KG1 (cell line): ENCODE results near the gene NT5C3A.
"Not testable (repeated sequence)": the region's sequence is repeated elsewhere in the genome, so short reads cannot be mapped to it uniquely, and the experiment has no call there.

Experiments
- DNase-seq: peaks from one replicate; lab custom pipeline; 2025; lab: John Stamatoyannopoulos, UW

Gene NT5C3A

GRCh38 chr7:33041631-33042428 is 20.7 kb downstream of the NT5C3A start:
- no peak for DNase-seq

- no peak for DNase-seq
These were observed 21.6 kb downstream of the NT5C3A start for GRCh38 chr7:33040803-33041516.

- no peak for DNase-seq
These were observed 22.7 kb downstream of the NT5C3A start for GRCh38 chr7:33039903-33040292.

GRCh38 chr7:33039257-33039902 is 23.2 kb downstream of the NT5C3A start:
- DNase-seq, result no peak

GRCh38 chr7:33038639-33039038 is 23.9 kb downstream of the NT5C3A start:
- DNase-seq, result no peak

- no peak for DNase-seq
These were observed 26.8 kb downstream of the NT5C3A start for GRCh38 chr7:33035776-33036175.

- DNase-seq, result no peak
These were observed 38.3 kb downstream of the NT5C3A start for GRCh38 chr7:33024189-33024757.

- DNase-seq, result no peak
These were observed 50.2 kb downstream of the NT5C3A start for GRCh38 chr7:33012364-33012763.

GRCh38 chr7:33009734-33010133 is 52.8 kb downstream of the NT5C3A start:
- no peak for DNase-seq

- DNase-seq, result not testable (repeated sequence)
These were observed 56.9 kb downstream of the NT5C3A start for GRCh38 chr7:33005690-33006089.

GRCh38 chr7:33005193-33005592 is 57.4 kb downstream of the NT5C3A start:
- DNase-seq, result not testable (repeated sequence)

GRCh38 chr7:33004104-33004616 is 58.4 kb downstream of the NT5C3A start:
- not testable (repeated sequence) for DNase-seq

GRCh38 chr7:33003111-33003510 is 59.5 kb downstream of the NT5C3A start:
- DNase-seq, result not testable (repeated sequence)

GRCh38 chr7:32999380-32999779 is 63.2 kb downstream of the NT5C3A start:
- DNase-seq, result not testable (repeated sequence)

- not testable (repeated sequence) for DNase-seq
These were observed 64.0 kb downstream of the NT5C3A start for GRCh38 chr7:32998361-32999171.

GRCh38 chr7:32997956-32998355 is 64.6 kb downstream of the NT5C3A start:
- not testable (repeated sequence) for DNase-seq

- not testable (repeated sequence) for DNase-seq
These were observed 69.8 kb downstream of the NT5C3A start for GRCh38 chr7:32992750-32993149.

GRCh38 chr7:32991975-32992700 is 70.4 kb downstream of the NT5C3A start:
- DNase-seq, result peak; percentile 56

GRCh38 chr7:32991068-32991585 is 71.4 kb downstream of the NT5C3A start:
- not testable (repeated sequence) for DNase-seq

GRCh38 chr7:32988148-32988547 is 74.4 kb downstream of the NT5C3A start:
- DNase-seq, result not testable (repeated sequence)
